GM12892 (cell line): ENCODE results near the gene TGFBI.

Experiments
- DNase-seq: peaks from one replicate; pipeline ENCODE4 v3.0.0; 2011; ENCODE audit not compliant: insufficient read length
- FAIRE-seq: peaks from 2 replicates; lab custom pipeline; 2011; peaks lifted over from hg19 to GRCh38; lab: Jason Lieb, UNC
- POLR2A ChIP-seq: IDR thresholded peaks from 2 replicates; pipeline ENCODE4 v1.6.1; 2011; ENCODE audit warnings: low read depth, low read length, control low read depth
- POLR2AphosphoS5 ChIP-seq: IDR thresholded peaks from 2 replicates; pipeline ENCODE4 v1.6.1; 2011; ENCODE audit warnings: low read depth, low read length, control low read depth
- TAF1 ChIP-seq: IDR thresholded peaks from 2 replicates; pipeline ENCODE4 v1.6.1; 2011; ENCODE audit warnings: low read depth, mild to moderate bottlenecking, control low read depth, low read length, borderline replicate concordance

The TGFBI gene

GRCh38 chr5:136005476-136005875 lies 23.3 kb upstream of the TGFBI start:
- TF ChIP-seq TAF1 (no peak), POLR2AphosphoS5 (no peak), POLR2A (no peak)
- no peak for DNase-seq
- no peak for FAIRE-seq

GRCh38 chr5:136006164-136006563 lies 22.6 kb upstream of the TGFBI start:
- no peak for FAIRE-seq
- no peak for TF ChIP-seq POLR2A
- no peak for TF ChIP-seq TAF1
- TF ChIP-seq POLR2AphosphoS5: no peak
- DNase-seq: no peak

DNA sequence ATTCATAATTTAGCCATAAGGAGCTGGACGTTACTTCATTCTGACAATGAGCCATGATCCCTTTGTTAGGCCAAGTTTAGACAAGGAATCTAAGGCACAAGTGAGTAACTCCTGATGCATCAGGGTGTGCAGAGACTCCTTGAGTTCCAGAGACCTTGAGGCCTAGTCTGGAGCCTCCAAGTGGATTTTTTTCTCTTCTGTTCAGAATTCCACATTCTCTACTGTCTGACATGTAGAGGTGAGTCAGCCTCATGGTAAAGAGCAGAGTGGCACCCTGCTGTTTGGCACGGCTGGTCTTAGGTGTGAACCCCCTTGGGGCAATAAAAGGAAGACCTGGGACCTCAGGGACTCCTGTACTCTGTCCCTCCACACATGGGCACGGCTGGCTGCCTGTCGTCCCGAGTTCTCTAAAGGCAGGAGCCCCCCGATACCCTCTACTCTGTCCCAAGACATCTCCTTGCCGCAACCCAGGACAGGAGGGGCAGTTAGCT lies 22.0 kb upstream of the TGFBI start:
- no peak for TF ChIP-seq POLR2AphosphoS5
- FAIRE-seq: no peak
- DNase-seq: no peak

GRCh38 chr5:136007271-136007670 lies 21.5 kb upstream of the TGFBI start:
- FAIRE-seq: no peak
- no peak for DNase-seq
- no peak for TF ChIP-seq POLR2AphosphoS5
- TF ChIP-seq POLR2A: no peak
- no peak for TF ChIP-seq TAF1

DNA sequence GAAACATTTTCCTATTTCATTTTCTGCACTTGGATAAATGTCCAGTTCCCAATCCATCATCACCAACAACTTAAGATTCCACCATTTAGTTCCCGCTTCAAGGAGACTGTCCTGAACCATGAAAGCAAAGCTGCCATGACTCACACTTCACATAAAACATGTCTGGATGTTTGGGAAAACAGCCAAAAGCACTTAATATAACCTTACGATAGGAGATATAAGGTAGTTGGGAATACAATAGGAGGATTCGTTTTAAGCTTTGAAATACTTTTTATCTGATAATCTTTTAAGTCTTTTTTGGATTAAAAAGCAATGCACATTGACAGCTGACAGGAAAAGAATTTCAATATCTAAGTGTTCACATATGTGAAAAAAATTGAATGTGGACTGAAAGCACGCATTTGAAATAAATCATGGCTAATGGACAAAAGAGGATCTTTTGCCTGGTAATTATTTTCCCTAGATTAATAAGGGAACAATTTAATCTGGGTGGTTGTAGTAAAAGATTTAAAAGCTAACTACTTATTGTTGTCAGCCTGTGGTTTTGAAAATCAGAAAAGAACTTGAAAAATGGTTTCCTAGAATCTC lies 17.3 kb upstream of the TGFBI start:
- FAIRE-seq: no peak
- DNase-seq: no peak
- TF ChIP-seq POLR2AphosphoS5: no peak
- no peak for TF ChIP-seq TAF1
- TF ChIP-seq POLR2A: no peak

DNA sequence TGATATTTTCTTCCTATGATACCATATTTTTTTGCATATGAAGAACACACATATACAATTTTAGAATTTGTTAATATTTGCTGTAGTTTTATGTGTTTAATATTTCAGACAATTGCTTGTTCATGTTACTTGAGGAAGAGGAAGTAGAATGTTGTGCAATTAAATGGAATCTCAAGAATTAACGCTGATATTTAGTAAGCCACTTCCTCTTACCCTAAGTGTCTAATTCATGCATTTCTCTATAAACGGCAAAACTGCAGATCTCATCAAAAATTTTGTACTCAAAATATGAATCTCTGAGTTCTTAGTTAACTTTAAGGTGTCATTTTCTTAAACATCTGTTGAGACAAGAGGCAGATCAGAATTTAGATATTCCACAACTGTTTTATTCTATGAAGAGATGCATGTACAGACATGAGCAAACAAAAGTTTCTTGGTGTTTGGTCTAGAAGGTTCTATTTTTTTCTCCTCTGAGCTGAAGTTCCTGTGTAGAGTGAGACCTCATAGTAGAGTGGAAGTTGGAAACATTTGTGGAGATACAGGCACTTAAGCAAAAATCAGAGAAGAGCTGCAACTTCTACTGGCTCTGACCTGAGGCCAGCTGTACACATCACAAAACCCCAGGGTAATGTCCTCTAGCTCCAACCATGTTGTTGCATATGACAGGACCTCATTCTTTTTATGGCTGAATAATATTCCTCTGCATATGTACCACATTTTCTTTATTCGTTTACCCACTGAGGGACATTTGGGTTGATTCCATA lies 16.6 kb upstream of the TGFBI start:
- TF ChIP-seq POLR2A (no peak), TAF1 (no peak)
- DNase-seq (no peak), FAIRE-seq (no peak)

DNA sequence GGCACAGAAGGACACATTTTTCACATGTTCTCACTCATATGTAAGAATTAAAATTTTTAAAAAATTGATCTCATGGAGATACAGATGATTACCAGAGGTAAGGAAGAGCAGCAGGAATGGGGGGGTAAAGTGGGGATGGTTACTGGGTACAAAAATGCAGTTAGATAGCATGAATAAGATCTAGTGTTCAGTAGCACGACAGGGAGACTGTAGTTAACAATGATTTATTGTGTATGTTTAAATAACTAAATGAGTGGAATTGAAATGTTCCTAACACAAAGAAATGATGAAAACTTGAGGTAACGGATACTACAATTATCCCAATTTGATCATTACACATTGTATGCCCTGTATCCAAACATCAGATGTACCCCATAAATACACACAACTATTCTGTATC lies 15.2 kb upstream of the TGFBI start:
- no peak for DNase-seq
- FAIRE-seq: no peak
- TF ChIP-seq TAF1 (no peak), POLR2A (no peak), POLR2AphosphoS5 (no peak)

- no peak for FAIRE-seq
- TF ChIP-seq POLR2A (no peak), POLR2AphosphoS5 (no peak), TAF1 (no peak)
- no peak for DNase-seq
These were observed 14.5 kb upstream of the TGFBI start for GRCh38 chr5:136014049-136015002.

- DNase-seq (no peak), FAIRE-seq (no peak)
- no peak for TF ChIP-seq TAF1
- TF ChIP-seq POLR2AphosphoS5: no peak
- no peak for TF ChIP-seq POLR2A
These were observed 13.8 kb upstream of the TGFBI start for GRCh38 chr5:136015003-136015375.

- FAIRE-seq (no peak), DNase-seq (no peak)
These were observed 12.7 kb upstream of the TGFBI start for GRCh38 chr5:136015966-136016650.

DNA sequence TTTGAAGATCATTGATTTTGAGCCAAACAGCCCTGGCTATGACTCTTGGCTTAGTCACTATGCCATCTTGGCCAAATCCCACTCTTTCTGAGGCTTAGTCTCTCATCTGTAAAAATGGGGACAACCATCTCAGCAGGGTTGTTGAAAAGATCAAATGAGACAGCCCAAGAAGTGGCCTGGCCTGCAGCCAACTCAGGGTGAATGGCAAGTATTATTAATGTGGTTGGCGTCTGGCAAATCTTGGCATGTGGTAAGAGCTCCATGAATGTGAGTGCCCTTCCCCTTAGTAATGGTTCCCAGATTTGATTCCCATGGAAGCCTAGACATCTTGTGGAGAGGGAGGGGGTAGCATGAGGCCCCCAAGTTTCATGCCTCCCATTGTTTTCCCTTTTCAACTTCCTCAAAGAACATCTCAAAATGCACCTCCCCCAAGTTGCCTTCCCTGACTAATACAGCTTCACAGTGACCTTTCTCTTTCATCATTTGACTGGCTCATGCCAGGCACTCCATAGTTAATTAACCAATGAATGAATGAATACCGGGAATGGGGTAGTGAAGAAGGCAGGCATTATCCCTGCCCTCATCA lies 11.8 kb upstream of the TGFBI start:
- DNase-seq: no peak
- no peak for TF ChIP-seq POLR2A
- TF ChIP-seq TAF1: no peak
- no peak for TF ChIP-seq POLR2AphosphoS5
- no peak for FAIRE-seq

More at GRCh38 chr5:136015966-136016650, 12.7 kb upstream of the TGFBI start:
- TF ChIP-seq POLR2A (no peak), POLR2AphosphoS5 (no peak), TAF1 (no peak)
